HTR-8/SVneo (cell line): Measurements from ENCODE around the gene CCDC171.
A peak's percentile ranks its signal among the peaks of the same experiment; 100 is the strongest.
"Not testable (repeated sequence)": the region's sequence is repeated elsewhere in the genome, so short reads cannot be mapped to it uniquely, and the experiment has no call there.

Experiments used
- DNase-seq: peaks from one replicate; pipeline ENCODE4 v3.0.0; 2011; ENCODE audit warnings: low spot score, mixed read lengths; ENCODE audit not compliant: insufficient read length
- FAIRE-seq: peaks from 2 replicates; lab custom pipeline; 2011; peaks lifted over from hg19 to GRCh38; lab: Jason Lieb, UNC

Gene CCDC171

GRCh38 chr9:15670246-15670645, 117.4 kb downstream of the CCDC171 start:
- no peak for FAIRE-seq

GRCh38 chr9:15670894-15671293, 118.1 kb downstream of the CCDC171 start:
- FAIRE-seq = no peak
- DNase-seq = no peak

More at GRCh38 chr9:15670246-15670645, 117.4 kb downstream of the CCDC171 start:
- DNase-seq = no peak

- FAIRE-seq (no peak), DNase-seq (no peak)
These were observed 140.9 kb downstream of the CCDC171 start for GRCh38 chr9:15693701-15694100.

- no peak for FAIRE-seq
- DNase-seq = peak; percentile 2
These were observed 144.1 kb downstream of the CCDC171 start for GRCh38 chr9:15696979-15697378.

DNA sequence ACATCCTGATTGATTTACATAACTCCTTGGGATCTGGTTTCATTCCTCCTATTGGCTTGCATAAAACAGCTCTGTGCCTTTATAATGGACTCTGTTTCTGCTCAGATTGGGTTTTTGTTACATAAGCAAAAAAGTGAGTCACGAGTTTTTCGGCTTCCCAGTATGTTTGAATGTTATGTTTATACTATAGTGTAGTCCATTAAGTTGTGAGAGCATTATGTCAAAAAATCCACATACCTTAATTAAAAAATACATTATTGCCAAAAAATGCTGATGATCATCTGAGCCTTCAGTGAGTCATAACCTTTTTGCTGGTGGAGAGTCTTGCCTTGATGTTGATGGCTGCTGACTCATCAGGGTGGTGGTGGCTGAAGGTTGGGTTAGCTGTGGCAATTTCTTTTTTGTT, 144.6 kb downstream of the CCDC171 start:
- DNase-seq (peak; percentile 9), FAIRE-seq (no peak)

- not testable (repeated sequence) for DNase-seq, FAIRE-seq
These were observed 147.2 kb downstream of the CCDC171 start for GRCh38 chr9:15699876-15700559.

- FAIRE-seq = no peak
- no peak for DNase-seq
These were observed 154.2 kb downstream of the CCDC171 start for GRCh38 chr9:15707000-15707399.

- no peak for DNase-seq
- FAIRE-seq = no peak
These were observed 158.7 kb downstream of the CCDC171 start for GRCh38 chr9:15711531-15711930.

- DNase-seq (no peak), FAIRE-seq (no peak)
These were observed 159.1 kb downstream of the CCDC171 start for GRCh38 chr9:15711931-15712330.

GRCh38 chr9:15714746-15715145, 161.9 kb downstream of the CCDC171 start:
- DNase-seq = no peak
- no peak for FAIRE-seq

GRCh38 chr9:15717290-15717967, 164.6 kb downstream of the CCDC171 start:
- DNase-seq (no peak), FAIRE-seq (no peak)

DNA sequence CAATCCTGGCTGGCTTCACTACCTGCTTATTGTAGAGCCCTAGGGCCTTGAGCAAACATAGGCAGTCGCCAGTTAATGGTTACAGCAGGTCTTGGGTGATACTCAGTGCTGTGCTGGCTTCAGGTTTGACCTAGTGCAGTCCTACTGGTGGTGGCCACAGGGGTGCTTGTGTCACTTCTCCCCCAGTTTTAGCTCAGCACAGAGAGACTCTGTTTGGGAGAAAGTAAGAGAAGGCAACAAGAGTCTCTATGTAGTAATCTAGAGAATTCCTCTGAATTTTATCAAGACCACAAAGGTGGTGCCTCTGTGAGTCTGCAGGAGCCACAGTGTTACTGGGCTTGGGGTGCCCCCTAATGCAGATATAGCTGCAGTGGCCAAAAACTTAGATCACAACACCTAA, 165.6 kb downstream of the CCDC171 start:
- FAIRE-seq (no peak), DNase-seq (no peak)

GRCh38 chr9:15720861-15721260, 168.0 kb downstream of the CCDC171 start:
- FAIRE-seq = no peak
- DNase-seq = no peak

DNA sequence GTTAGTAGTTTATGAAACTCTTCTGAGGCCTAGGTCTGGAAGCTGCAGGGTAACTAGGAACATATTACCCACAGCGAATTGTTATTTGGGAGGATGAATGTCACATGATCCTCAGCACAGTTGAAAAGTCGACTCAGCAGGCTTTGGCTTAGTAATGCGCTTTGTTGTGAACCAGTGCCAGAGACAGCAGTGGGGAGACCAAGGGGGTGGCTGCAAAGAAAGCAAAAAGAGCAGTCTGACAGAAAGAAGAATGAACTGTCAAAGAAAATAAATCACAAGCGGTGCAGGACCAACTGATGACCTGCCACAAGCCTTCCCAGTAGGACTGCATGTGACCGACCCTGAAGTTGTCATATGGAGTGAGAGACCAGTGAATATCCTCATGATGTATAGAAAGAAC, 170.0 kb downstream of the CCDC171 start:
- DNase-seq (no peak), FAIRE-seq (no peak)

GRCh38 chr9:15724016-15724415, 171.2 kb downstream of the CCDC171 start:
- DNase-seq (no peak), FAIRE-seq (no peak)

DNA sequence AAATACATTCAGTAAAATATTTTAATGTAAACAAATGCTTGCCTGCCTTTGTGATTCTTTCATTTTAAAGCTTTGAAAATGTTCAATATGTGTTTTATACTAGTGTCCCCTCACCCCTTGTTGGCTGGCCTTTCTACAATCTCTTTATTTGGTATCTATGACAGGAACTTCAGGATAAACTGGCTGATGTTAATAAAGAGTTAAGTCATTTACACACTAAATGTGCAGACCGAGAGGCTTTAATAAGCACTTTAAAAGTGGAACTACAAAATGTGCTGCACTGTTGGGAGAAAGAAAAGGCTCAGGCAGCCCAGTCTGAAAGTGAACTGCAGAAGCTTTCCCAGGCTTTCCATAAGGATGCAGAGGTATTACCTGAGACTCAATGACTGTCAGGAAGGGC, 171.8 kb downstream of the CCDC171 start:
- DNase-seq (no peak), FAIRE-seq (no peak)

DNA sequence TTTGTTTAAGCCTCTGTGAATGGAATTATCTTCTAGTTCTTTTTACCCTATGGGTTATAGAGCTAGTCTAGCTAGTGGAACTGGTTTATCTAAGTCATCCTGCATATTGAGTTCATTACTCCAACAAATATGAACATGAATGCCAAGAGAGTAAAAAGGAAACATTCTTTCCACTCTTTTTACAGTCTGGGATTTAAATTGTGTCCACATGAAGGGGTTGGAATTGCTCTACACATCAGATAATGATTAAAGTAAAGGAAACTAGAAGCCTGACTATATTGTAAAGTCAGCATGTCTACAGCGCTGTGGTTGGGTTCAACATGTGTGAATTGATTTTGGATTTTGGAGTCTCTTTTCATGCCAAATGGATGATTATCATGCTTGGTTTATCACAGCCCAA, 173.1 kb downstream of the CCDC171 start:
- FAIRE-seq (no peak), DNase-seq (no peak)

DNA sequence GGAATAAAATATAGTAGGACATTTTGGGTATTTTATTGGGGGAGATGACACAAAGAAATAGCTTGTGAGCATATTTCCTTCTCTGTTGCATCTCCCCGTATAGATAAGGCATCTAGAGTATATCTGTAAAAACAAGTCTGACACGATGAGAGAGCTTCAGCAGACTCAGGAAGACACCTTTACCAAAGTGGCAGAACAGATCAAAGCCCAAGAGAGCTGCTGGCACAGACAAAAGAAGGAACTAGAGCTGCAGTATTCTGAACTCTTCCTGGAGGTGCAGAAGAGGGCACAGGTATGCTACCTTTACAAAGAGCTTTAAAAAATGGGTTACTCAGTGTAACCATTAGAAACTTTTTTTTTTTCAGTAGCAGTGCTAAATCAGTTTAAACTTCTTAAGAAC, 176.7 kb downstream of the CCDC171 start:
- FAIRE-seq (no peak), DNase-seq (no peak)

DNA sequence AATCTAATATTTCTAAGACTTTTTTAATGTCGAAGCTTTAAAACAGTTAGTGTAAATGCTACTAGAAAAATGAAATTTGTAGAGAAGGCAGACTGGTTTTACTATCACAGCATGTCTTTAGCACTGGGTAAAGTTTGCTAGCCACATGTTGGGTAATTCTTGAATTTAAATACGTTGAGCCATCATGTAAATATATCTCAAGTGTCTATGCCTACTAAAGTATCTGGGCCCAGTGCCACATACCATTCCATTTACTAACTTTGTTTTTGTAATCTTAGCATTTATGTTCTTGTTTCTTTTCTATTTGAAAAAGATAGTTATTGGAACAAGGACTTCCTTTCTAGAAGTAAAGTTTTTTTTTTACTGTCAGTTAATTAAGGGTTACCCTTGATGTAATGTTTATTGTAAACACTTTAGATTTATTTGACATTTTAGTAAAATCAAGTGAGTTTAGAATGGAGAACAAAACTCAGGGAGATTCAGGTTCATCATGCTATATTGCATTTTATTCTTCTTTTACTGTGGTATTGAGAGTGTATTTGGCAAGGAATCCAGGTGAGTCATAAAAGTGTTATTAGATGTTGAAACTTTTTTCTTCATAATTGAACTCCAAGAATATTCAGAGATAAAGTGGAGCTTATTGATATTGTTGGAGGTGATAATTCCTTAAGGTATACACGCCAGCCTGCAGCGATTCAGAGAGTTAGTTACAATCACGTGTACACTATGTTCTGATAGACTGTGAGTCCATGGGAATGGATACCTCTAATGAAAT, 182.4 kb downstream of the CCDC171 start:
- peak; percentile 42 for DNase-seq
- FAIRE-seq = no peak

DNA sequence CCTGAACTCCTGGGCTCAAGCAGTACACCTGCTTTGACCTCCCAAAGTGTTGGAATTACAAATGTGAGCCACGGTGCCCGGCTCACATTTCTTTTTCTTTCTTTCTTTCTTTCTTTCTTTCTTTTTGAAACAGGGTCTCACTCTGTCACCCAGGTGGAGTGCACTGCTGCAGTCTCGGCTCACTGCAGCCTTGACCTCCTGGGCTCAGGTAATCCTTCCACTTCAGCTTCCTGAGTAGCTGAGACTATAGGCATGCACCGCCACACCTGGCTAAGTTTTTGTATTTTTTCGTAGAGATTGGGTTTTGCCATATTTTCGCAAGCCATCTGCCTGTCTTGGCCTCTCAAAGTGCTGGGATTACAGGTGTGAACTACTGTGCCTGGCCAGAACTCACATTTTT, 183.7 kb downstream of the CCDC171 start:
- FAIRE-seq = no peak

DNA sequence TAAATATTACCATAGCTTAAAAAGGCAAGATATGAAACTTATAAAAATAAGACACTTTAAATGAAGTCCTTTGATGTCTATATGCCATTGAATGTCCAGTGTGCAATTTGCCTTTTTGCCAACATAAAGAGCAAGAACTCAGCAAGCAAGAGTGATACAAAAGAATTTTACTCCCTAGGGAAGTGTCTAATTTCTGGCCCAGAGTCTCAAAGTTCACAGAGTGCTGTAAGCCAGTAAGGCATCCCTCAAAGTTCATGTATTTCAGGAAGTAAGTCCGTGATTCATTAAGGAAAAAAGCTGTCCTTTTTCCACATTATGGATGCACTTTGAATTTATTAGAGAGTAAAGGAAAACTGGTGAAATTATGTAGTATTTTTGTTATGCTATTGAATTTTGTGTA, 185.2 kb downstream of the CCDC171 start:
- DNase-seq = peak; percentile 1
- no peak for FAIRE-seq

More for the DNA sequence above, 183.7 kb downstream of the CCDC171 start:
- DNase-seq = no peak
